Measurements from ENCODE around the gene OXA1L.

- no peak for TF ChIP-seq CTCF (conservative IDR thresholded peaks at IDR 0.05; ENCODE audit: low read depth, low read length)
- TF ChIP-seq EZH2 (IDR thresholded peaks at IDR 0.05; ENCODE audit: low read length, unreplicated experiment), result no peak
- TF ChIP-seq EZH2phosphoT487 (IDR thresholded peaks at IDR 0.05; ENCODE audit: borderline replicate concordance, low read length), result no peak
Measured at GRCh38 chr14:22748631-22749068, 17.8 kb upstream of the OXA1L start.

Data from PC-3 (cell line).